GM23248 (cell line): ENCODE measurements around the gene ANO8. TPM values are rescaled to one million over a fixed set of nuclear protein-coding genes. Genes with fewer than 3 reads are reported as not detected.

ENCODE experiments used
- DNase-seq: peaks from one replicate; pipeline ENCODE4 v3.0.0-alpha.2; 2015
- H2AFZ ChIP-seq: fragments of 200-600 bp; sonication (generic); 2 replicates; pipeline ENCODE4 v1.6.1; 2016; ENCODE audit warnings: antibody characterized with exemption
- H3F3A ChIP-seq: fragments of 200-600 bp; sonication (generic); 2 replicates; pipeline ENCODE4 v1.6.1; 2016; ENCODE audit warnings: mild to moderate bottlenecking, antibody characterized with exemption, mixed run types; ENCODE audit not compliant: insufficient read depth
- H3K27ac ChIP-seq: fragments of 200-600 bp; sonication (generic); 2 replicates; pipeline ENCODE4 v1.5.1; 2016; ENCODE audit warnings: mild to moderate bottlenecking
- H3K27me3 ChIP-seq: fragments of 200-600 bp; sonication (generic); replicated peaks from 2 replicates; pipeline ENCODE4 v1.6.1; 2016; ENCODE audit warnings: mild to moderate bottlenecking; ENCODE audit not compliant: insufficient read depth
- H3K36me3 ChIP-seq: fragments of 200-600 bp; sonication (generic); 2 replicates; pipeline ENCODE4 v1.6.1; 2016; ENCODE audit warnings: low read depth, mild to moderate bottlenecking
- H3K4me1 ChIP-seq: fragments of 200-600 bp; sonication (generic); 2 replicates; pipeline ENCODE4 v1.6.1; 2016; ENCODE audit warnings: mild to moderate bottlenecking; ENCODE audit not compliant: insufficient read depth
- H3K4me2 ChIP-seq: fragments of 200-600 bp; sonication (generic); one replicate; pipeline ENCODE4 v1.6.1; 2016; ENCODE audit warnings: mild to moderate bottlenecking; ENCODE audit not compliant: unreplicated experiment
- H3K4me3 ChIP-seq: fragments of 200-600 bp; sonication (generic); 2 replicates; pipeline ENCODE4 v1.5.1; 2016; ENCODE audit warnings: mild to moderate bottlenecking
- H3K79me2 ChIP-seq: fragments of 200-600 bp; sonication (generic); 2 replicates; pipeline ENCODE4 v1.6.1; 2016; ENCODE audit warnings: mild to moderate bottlenecking; ENCODE audit not compliant: insufficient read depth
- H3K9ac ChIP-seq: fragments of 200-600 bp; sonication (generic); 2 replicates; pipeline ENCODE4 v1.6.1; 2016; ENCODE audit warnings: mild to moderate bottlenecking
- H3K9me2 ChIP-seq: fragments of 200-600 bp; sonication (generic); 2 replicates; pipeline ENCODE4 v1.6.1; 2016; ENCODE audit warnings: mixed run types, mild to moderate bottlenecking, moderate library complexity; ENCODE audit not compliant: insufficient read depth
- H3K9me3 ChIP-seq: fragments of 200-600 bp; sonication (generic); one replicate; pipeline ENCODE4 v1.6.1; 2017; ENCODE audit warnings: low read depth
- H4K20me1 ChIP-seq: fragments of 200-600 bp; sonication (generic); 2 replicates; pipeline ENCODE4 v1.6.0; 2016; ENCODE audit not compliant: insufficient read depth
- EZH2 ChIP-seq: fragments of 200-600 bp; sonication (generic); IDR thresholded peaks from 2 replicates; pipeline ENCODE4 v1.6.1; 2018; ENCODE audit warnings: antibody characterized with exemption, mild to moderate bottlenecking; ENCODE audit not compliant: insufficient read depth, poor library complexity, severe bottlenecking
- EZH2phosphoT487 ChIP-seq: fragments of 200-600 bp; sonication (generic); IDR thresholded peaks from 2 replicates; pipeline ENCODE4 v1.6.1; 2018; ENCODE audit warnings: antibody characterized with exemption, moderate library complexity, mild to moderate bottlenecking, low read depth; ENCODE audit not compliant: insufficient read depth
- WGBS, 2 experiments: methylation state at CpG; one replicate each; pipeline ENCODE4 v1.1.6; 2015 to 2017; ENCODE audit warnings: low lambda C conversion rate in 2 of 2, low coverage in 1 of 2; ENCODE audit errors: missing lambda C conversion rate in 2 of 2; 5-methylcytosine and 5-hydroxymethylcytosine counted together
- in situ Hi-C: fragments of 300-500 bp; cut with MboI; formaldehyde crosslinking; loops from 2 replicates; pipeline ENCODE4 v1.15.0; 2020
- polyA plus RNA-seq: library from polyadenylated mRNA; unstranded; fragments of >200 nt; fragmentation: Nextera tagmentation; extraction: Ambion mirVana; gene quantifications from 2 replicates; pipeline ENCODE4 v1.2.1, GENCODE V29; 2016
- total RNA-seq: library from RNA; depleted of rRNA; stranded (reverse); fragments of >200 nt; shearing (Covaris generic); gene quantifications from 2 replicates; pipeline ENCODE4 v1.2.3, GENCODE V29; 2014

Gene ANO8
- total and polyA plus RNA-seq, 2 experiments from 2014 or later = 0.61 to 4.0 TPM

DNA sequence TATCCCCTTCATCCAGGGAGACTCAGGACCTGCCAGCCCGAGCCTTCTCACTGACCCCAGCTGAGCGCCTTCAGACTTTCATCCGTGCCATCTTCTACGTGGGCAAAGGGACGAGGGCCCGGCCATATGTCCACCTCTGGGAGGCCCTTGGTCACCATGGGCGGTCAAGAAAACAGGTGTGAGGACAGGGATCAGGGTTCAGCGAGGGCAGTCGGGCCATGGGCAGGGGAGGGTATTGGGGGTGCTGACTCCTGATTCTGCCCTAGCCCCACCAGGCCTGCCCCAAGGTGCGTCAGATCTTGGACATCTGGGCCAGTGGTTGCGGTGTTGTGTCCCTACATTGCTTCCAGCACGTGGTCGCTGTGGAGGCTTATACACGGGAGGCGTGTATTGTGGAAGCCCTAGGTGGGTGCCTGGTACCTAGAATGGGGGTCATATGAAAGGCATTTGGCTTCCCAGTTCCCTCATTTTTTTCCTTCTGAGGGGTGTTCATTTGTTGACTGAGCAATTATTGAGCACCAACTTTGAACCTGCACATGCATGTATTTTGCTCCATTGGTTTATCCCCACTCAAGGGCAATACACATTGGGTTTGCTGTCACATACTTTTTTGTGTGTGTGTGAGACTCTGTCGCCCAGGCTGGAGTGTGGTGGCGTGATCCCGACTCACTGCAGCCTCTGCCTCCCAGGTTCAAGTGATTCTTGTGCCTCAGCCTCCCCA lies 49.1 kb downstream of the ANO8 start:
- 0 out of 2 replicates have a peak, but pooled peaks cover 5% of the 10 kb centered on the region for H3F3A ChIP-seq
- no peak overlapping the region for H3K4me2 ChIP-seq
- H2AFZ ChIP-seq = no peak overlapping the region
- no peaks in the 10 kb centered on the region for H4K20me1 ChIP-seq
- no peaks in the 10 kb centered on the region for H3K4me1 ChIP-seq
- no peak for DNase-seq
- TF ChIP-seq EZH2phosphoT487 (no peak), EZH2 (no peak)
- H3K4me3 ChIP-seq = no peak overlapping the region
- H3K9ac ChIP-seq = no peak overlapping the region
- no peaks in the 10 kb centered on the region for H3K27me3 ChIP-seq
- no peak overlapping the region for H3K27ac ChIP-seq
- H3K9me2 ChIP-seq = no peaks in the 10 kb centered on the region
- H3K36me3 ChIP-seq = no peaks in the 10 kb centered on the region
- in situ Hi-C loops = no loop called here
- H3K79me2 ChIP-seq = no peaks in the 10 kb centered on the region
- no peaks in the 10 kb centered on the region for H3K9me3 ChIP-seq
- WGBS, 2 experiments = 83 to 87% methylated on average over 18 of the region's 18 CpGs

DNA sequence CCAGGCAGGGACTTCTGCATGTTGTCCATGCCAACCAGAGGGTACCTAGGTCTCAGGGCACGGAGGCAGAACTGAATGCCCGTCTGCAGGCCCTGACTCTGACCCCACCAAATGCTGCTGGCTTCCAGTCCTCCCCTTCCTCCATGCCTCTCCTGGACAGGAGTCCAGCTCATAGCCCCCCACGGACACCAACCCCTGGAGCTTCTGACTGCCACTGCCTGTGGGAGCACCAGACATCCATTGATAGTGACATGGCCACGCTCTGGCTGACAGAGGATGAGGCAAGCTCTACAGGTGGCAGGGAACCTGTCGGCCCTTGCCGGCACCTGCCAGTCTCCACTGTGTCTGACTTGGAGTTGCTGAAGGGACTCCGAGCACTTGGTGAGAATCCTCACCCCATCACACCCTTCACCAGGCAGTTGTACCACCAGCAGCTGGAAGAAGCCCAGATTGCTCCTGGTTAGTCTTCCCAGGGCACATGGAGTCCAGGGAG lies 51.1 kb downstream of the ANO8 start:
- in situ Hi-C loops = no loop called here
- H3K9ac ChIP-seq = no peak overlapping the region
- H3K27ac ChIP-seq = no peak overlapping the region
- H3K79me2 ChIP-seq = no peaks in the 10 kb centered on the region
- no peaks in the 10 kb centered on the region for H3K9me3 ChIP-seq
- H3K4me1 ChIP-seq = no peaks in the 10 kb centered on the region
- H3K4me2 ChIP-seq = no peak overlapping the region
- DNase-seq = no peak
- WGBS, 2 experiments = 71 to 72% methylated on average over 5 to 7 of the region's 7 CpGs
- H4K20me1 ChIP-seq = no peaks in the 10 kb centered on the region
- no peaks in the 10 kb centered on the region for H3K9me2 ChIP-seq
- H3F3A ChIP-seq = 0 out of 2 replicates have a peak, but pooled peaks cover 12% of the 10 kb centered on the region
- no peaks in the 10 kb centered on the region for H3K27me3 ChIP-seq
- H2AFZ ChIP-seq = no peak overlapping the region
- no peaks in the 10 kb centered on the region for H3K36me3 ChIP-seq
- H3K4me3 ChIP-seq = no peak overlapping the region
- no peak for TF ChIP-seq EZH2
- no peak for TF ChIP-seq EZH2phosphoT487

DNA sequence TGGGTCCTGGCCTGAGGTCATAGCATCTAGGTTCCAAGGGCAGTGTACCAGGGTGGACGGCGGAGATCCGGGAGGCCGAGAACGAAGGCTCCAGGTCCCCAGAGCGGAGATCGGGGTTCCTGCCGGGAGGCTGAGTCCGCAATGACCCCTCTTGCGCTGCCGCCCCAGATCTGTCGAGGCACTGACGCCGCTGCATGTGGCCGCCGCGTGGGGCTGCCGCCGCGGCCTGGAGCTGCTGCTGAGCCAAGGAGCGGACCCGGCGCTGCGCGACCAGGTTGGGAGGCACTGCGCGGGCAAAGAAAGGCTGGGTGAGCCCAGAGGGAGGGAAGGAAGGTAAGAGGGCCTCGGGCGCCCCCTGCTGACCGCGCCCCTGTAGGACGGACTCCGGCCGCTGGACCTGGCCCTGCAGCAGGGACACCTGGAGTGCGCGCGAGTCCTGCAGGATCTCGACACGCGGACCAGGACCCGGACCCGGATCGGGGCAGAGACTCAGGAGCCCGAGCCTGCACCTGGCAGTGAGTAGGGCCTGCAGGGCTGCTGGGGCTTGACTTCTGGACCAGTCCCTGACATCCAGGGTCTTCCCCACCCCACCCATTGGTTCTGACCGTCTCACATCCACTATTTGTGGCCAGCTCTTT lies 52.0 kb downstream of the ANO8 start:
- peak; percentile 86 for DNase-seq

DNA sequence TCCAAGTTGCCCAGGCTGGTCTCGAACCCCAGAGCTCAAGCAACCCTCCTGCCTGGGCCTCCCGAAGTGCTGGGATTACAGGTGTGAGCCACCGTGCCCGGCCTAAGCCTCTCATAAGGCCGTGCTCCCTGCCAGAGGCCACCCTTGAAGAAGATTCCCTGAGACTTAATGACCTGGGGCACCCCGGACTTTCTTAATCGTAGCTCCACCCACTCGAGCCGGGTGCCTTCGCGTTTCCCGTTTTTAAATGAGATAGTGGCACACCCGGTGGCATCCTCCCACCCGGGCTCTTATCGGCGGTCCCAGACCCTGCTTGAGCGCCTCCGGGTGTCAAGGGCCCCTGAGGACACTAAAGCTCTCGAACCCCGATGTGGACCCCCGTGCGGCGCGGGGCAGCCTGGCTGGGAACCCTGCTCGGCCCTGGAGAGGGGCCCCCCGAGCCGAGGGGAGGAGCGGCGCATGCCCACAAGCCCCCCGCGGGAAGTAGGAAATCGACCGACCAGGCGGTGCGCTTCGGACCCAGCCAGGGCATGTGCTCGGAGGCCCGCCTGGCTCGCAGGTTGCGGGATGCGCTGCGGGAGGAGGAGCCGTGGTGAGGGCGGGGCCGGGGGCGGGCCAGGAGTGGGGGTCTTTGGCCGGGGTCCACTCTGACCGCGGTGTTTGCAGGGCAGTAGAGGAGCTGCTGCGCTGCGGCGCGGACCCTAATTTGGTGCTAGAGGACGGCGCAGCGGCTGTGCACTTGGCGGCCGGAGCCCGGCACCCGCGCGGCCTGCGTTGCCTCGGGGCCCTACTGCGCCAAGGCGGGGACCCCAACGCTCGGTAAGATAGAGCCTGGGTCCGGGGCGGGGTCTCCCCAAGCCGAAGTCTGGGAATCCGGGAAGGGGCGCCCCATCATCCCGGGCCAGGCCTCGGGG lies 53.0 kb downstream of the ANO8 start, which contains the start of gene ANKLE1:
TSS of gene ANKLE1 (plus strand) at position 511 of the 914 bp plus-strand sequence. CDS start at position 531, 20 bp downstream.
- H2AFZ ChIP-seq = peak within 1 kb of the TSS; percentile 88
- peak within 1 kb of the TSS; percentile 63 for H3K4me3 ChIP-seq
- H3K79me2 ChIP-seq = no peaks in the 10 kb centered on the region
- peak within 1 kb of the TSS; percentile 94 for H3K4me2 ChIP-seq
- DNase-seq = peak; percentile 50
- no peaks in the 10 kb centered on the region for H3K9me3 ChIP-seq
- H3F3A ChIP-seq = 0 out of 2 replicates have a peak, but pooled peaks cover 12% of the 10 kb centered on the region
- in situ Hi-C loops = no loop called here
- no peaks in the 10 kb centered on the region for H3K27me3 ChIP-seq
- H4K20me1 ChIP-seq = no peaks in the 10 kb centered on the region
- H3K4me1 ChIP-seq = no peaks in the 10 kb centered on the region
- H3K9ac ChIP-seq = 0 out of 2 replicates have a peak within 1 kb of the TSS, but pooled peaks have one; percentile 18
- H3K27ac ChIP-seq = no peak within 1 kb of the TSS
- no peaks in the 10 kb centered on the region for H3K9me2 ChIP-seq
- TF ChIP-seq EZH2phosphoT487 (no peak), EZH2 (no peak)
- H3K36me3 ChIP-seq = no peaks in the 10 kb centered on the region
- WGBS, 2 experiments = 8 to 10% methylated on average over 64 to 66 of the region's 75 CpGs

More for the DNA sequence above, 52.0 kb downstream of the ANO8 start:
- Histone ChIP-seq H3K4me1 (no peaks in the 10 kb centered on the region), H3K9ac (0 out of 2 replicates have a peak overlapping the region, but pooled peaks have one; percentile 18), H3K4me2 (peak overlapping the region; percentile 94), H3K27ac (no peak overlapping the region), H3K4me3 (peak overlapping the region; percentile 63), H3F3A (0 out of 2 replicates have a peak, but pooled peaks cover 12% of the 10 kb centered on the region), H3K9me3 (no peaks in the 10 kb centered on the region), H2AFZ (peak overlapping the region; percentile 88), H3K27me3 (no peaks in the 10 kb centered on the region), H4K20me1 (no peaks in the 10 kb centered on the region), H3K36me3 (no peaks in the 10 kb centered on the region), H3K79me2 (no peaks in the 10 kb centered on the region), H3K9me2 (no peaks in the 10 kb centered on the region)
- TF ChIP-seq EZH2phosphoT487 = no peak
- TF ChIP-seq EZH2 = no peak
- in situ Hi-C loops = no loop called here
- WGBS, 2 experiments = 1% methylated on average over 35 to 43 of the region's 45 CpGs
